Vagina (tissue), 2 donors: ENCODE data around the gene BUB1B. TPM values are rescaled to one million over a fixed set of nuclear protein-coding genes. Genes with fewer than 3 reads are reported as not detected.

Experiments used
- DNase-seq, 2 donors: peaks; one replicate each; pipeline ENCODE4 v3.0.0-alpha.2; 2017; ENCODE audit errors: extremely low spot score in 2 of 2
- H3K27ac ChIP-seq: fragments of 200-600 bp; sonication (generic); one replicate; pipeline ENCODE4 v1.5.1; 2019
- H3K27me3 ChIP-seq: fragments of 200-600 bp; sonication (generic); one replicate; pipeline ENCODE4 v1.5.1; 2019
- H3K36me3 ChIP-seq, 2 donors: fragments of 200-600 bp; sonication (generic); one replicate each; pipeline ENCODE4 v1.5.1; 2017 to 2019
- H3K4me1 ChIP-seq: fragments of 200-600 bp; sonication (generic); one replicate; pipeline ENCODE4 v1.5.1; 2019
- H3K4me3 ChIP-seq, 2 donors: fragments of 200-600 bp; sonication (generic); 1 replicate in 1 of 2; 2 replicates in 1 of 2; pipeline ENCODE4 v1.5.1; 2016 to 2019
- H3K9me3 ChIP-seq: fragments of 200-600 bp; sonication (generic); one replicate; pipeline ENCODE4 v1.5.1; 2019
- POLR2A ChIP-seq, 2 donors: fragments of 450-650 bp; IDR thresholded peaks; one replicate each; pipeline ENCODE4 v1.6.1; 2017; ENCODE audit warnings: antibody characterized with exemption in 2 of 2, mild to moderate bottlenecking in 2 of 2, moderate library complexity in 2 of 2
- POLR2AphosphoS5 ChIP-seq, 2 donors: sonication (generic); formaldehyde crosslinking; IDR thresholded peaks; one replicate each; pipeline ENCODE4 v1.9.0; 2017; ENCODE audit warnings: antibody characterized with exemption in 2 of 2, mild to moderate bottlenecking in 2 of 2, low read depth in 1 of 2; ENCODE audit not compliant: insufficient read depth in 1 of 2
- intact Hi-C: fragments of 100-400 bp; cut with DNase I; formaldehyde crosslinking; loops from one replicate; pipeline ENCODE4 v1.15.1; 2023
- total RNA-seq: library from RNA; depleted of rRNA; stranded (reverse); fragments of >200 nt; gene quantifications from one replicate; pipeline ENCODE4 v1.2.3, GENCODE V29; 2016
- TF ChIP-seq, protein P1 (sequence below), 3 experiments: fragments of 450-650 bp in 2 of 3; fragments of 200-600 bp in 1 of 3; sonication (generic) in 1 of 3; IDR thresholded peaks; one replicate each; pipeline ENCODE4 v1.5.1; 2017 to 2019; ENCODE audit warnings: antibody characterized with exemption in 3 of 3, mild to moderate bottlenecking in 2 of 3, moderate library complexity in 2 of 3

BUB1B gene
- total RNA-seq, 1 donor from 2014 or later = 5.6 TPM

DNA sequence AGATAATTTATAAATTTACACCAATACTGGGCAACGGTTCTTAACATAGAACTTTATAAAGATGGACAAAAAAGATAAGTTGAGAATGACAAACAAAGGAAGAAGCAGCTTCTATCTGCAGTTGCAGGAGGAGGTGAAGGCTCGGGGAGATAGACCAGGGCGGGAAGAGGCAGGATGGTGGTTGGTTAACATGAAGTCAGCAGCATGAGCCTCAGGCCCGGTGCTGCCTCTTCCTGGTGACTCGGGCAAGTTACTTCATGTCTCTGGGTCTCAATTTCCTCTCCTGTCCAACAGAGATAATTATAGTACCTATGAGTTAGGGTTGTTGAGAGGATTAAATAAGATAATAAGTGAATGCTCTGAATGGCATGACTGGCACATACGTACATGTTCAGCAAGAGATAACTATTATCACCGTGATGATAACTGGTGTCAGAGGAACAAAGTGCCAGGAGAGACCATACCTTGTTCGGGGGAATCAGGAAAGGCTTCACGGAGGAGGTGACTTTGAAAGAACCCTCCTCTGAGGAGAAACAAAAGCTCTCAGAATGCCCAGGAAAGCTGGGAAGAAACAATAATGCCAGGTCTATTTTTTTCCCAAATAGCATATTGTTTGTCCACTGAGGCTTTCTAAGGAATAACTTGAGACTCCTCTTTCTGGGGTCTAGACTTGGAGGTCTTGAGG, 82.4 kb downstream of the BUB1B start:
- H3K27ac ChIP-seq = no peak overlapping the region
- peaks cover 36% of the 10 kb centered on the region for H3K4me1 ChIP-seq
- no peak for DNase-seq

DNA sequence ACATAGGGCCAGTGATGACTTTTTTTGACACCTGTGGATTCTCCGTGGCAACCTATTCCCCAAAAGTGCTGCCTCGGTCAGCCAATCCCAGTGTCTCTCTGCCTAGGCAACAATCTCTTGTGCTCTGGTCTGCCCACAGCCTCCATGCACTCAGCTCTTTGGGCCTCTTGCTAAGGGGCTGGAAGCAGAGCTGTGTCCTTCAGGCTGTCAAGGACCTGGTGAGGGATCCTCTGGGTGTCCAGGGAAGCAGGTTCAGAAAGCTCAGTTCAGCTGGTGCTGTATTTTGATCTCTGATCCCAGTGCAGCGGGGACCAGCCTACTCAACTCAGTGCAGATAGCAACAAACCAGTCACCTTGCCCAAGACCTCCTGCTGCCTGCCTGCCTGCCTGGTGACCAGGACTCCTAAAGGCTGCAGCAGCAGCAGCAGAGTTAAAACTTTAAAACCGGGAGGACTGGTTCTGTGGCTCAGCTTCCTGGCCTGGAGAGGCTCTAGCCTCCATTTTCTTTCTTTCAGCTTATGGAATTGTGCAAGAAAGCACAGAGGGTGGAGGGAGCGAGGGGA, 84.2 kb downstream of the BUB1B start:
- TF ChIP-seq, protein P1, sequence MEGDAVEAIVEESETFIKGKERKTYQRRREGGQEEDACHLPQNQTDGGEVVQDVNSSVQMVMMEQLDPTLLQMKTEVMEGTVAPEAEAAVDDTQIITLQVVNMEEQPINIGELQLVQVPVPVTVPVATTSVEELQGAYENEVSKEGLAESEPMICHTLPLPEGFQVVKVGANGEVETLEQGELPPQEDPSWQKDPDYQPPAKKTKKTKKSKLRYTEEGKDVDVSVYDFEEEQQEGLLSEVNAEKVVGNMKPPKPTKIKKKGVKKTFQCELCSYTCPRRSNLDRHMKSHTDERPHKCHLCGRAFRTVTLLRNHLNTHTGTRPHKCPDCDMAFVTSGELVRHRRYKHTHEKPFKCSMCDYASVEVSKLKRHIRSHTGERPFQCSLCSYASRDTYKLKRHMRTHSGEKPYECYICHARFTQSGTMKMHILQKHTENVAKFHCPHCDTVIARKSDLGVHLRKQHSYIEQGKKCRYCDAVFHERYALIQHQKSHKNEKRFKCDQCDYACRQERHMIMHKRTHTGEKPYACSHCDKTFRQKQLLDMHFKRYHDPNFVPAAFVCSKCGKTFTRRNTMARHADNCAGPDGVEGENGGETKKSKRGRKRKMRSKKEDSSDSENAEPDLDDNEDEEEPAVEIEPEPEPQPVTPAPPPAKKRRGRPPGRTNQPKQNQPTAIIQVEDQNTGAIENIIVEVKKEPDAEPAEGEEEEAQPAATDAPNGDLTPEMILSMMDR (IDR thresholded peaks at IDR 0.05) = no peak
- TF ChIP-seq POLR2AphosphoS5 (IDR thresholded peaks at IDR 0.05; ENCODE audit: insufficient read depth in 1 of 2, low read depth in 1 of 2) (peak in 1 of 2 donors; percentile 19), POLR2A (IDR thresholded peaks at IDR 0.05) (no peak)
- no peak for DNase-seq
- H3K36me3 ChIP-seq = no peaks in the 10 kb centered on the region
- no peak overlapping the region for H3K27ac ChIP-seq
- peaks cover 38% of the 10 kb centered on the region for H3K4me1 ChIP-seq
- H3K27me3 ChIP-seq = no peaks in the 10 kb centered on the region
- H3K9me3 ChIP-seq = no peaks in the 10 kb centered on the region
- intact Hi-C loops = no loop called here
- no peak overlapping the region for H3K4me3 ChIP-seq

More for the DNA sequence above, 82.4 kb downstream of the BUB1B start:
- Histone ChIP-seq H3K36me3 (no peaks in the 10 kb centered on the region), H3K4me3 (no peak overlapping the region), H3K9me3 (no peaks in the 10 kb centered on the region), H3K27me3 (no peaks in the 10 kb centered on the region)
- TF ChIP-seq, protein P1 (IDR thresholded peaks at IDR 0.05) = no peak
- TF ChIP-seq POLR2A (IDR thresholded peaks at IDR 0.05) = no peak
- TF ChIP-seq POLR2AphosphoS5 (IDR thresholded peaks at IDR 0.05; ENCODE audit: insufficient read depth in 1 of 2, low read depth in 1 of 2) = peak in 1 of 2 donors; percentile 21
- intact Hi-C loops = no loop called here

DNA sequence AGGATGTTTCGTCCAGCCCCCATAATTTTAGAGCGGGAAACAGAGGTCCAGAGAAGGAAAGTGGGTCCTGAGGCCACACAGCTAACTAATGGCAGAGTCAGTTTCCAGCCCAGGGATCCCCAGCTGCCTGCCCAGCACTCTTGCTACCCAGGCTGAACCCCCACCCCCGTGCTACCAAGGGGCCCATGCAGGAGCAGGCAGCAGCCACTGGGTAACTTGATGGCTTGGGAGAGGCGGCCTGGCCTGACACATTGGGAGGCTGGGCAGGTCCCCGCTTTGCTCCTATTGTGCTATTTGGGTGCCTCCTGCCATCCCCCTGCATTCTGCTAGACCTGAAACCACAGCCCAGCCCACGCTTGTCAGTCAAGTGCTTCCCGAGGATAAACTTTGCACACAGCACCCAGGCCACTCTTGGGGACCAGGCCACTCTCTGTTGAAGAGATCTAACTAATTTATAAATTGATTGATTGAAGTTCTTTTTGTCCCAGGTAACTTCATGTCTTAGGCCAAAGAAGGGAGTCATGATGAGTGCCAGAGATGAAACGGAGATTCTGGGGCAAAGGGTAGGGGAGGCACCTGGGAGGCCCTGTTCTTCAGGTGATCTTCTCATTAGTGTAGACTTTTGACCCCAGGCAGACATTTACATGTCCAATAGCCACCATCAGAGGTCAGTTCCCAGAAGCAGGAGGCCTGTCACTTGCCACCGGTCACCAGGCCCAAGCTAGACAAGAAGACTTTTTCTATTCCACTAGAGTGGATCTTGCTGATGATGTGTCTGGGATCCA, 85.0 kb downstream of the BUB1B start:
- TF ChIP-seq POLR2AphosphoS5 (IDR thresholded peaks at IDR 0.05; ENCODE audit: insufficient read depth in 1 of 2, low read depth in 1 of 2) (no peak), POLR2A (IDR thresholded peaks at IDR 0.05) (no peak)
- TF ChIP-seq, protein P1 (IDR thresholded peaks at IDR 0.05) = no peak
- H3K9me3 ChIP-seq = no peaks in the 10 kb centered on the region
- no peaks in the 10 kb centered on the region for H3K27me3 ChIP-seq
- peaks cover 44% of the 10 kb centered on the region for H3K4me1 ChIP-seq
- no peak for DNase-seq
- no peak overlapping the region for H3K4me3 ChIP-seq
- intact Hi-C loops = no loop called here
- H3K36me3 ChIP-seq = no peaks in the 10 kb centered on the region
- H3K27ac ChIP-seq = peak overlapping the region; percentile 36

DNA sequence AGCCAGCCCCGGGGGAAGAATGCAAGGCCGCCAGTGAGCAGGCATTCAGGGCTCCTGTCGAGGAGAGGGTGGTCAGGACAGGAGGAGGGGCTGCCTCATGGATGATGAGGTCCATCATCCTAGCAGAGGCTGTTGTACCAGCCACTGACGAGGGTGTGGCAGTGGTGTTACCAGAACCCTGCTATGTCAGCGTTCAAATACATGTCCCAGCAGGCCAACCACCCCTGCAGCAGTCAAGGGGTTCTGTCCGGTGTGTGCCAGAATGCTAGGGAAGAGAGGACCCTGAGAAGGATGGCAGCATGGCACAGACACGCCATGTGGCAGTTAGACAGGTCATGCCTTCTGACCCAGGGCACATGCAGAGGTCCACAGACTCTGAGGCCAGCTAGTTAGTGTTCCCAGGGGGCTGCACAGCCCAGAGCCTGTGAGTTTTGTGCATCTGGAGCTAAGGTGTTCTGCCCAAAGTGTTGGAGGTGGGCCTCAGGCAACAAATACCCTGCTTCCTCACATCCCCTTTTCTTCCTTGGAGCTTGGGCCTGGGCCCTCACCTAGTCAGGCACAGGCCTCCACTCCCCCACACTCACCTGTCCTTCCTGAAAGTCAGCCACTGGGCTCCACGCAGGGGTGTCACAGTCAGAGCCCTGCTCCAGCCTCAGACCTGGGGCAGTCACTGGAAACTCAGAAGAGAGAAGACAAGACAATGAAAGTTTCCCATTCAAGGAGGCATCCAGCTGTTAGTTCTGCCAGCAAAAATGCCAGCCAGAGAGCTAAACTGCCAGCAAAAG, 85.8 kb downstream of the BUB1B start:
- intact Hi-C loops = no loop called here
- H3K36me3 ChIP-seq = no peaks in the 10 kb centered on the region
- no peak for TF ChIP-seq POLR2AphosphoS5 (IDR thresholded peaks at IDR 0.05; ENCODE audit: insufficient read depth in 1 of 2, low read depth in 1 of 2)
- TF ChIP-seq POLR2A (IDR thresholded peaks at IDR 0.05) = no peak
- TF ChIP-seq, protein P1 (IDR thresholded peaks at IDR 0.05) = no peak
- H3K27ac ChIP-seq = peak overlapping the region; percentile 36
- no peaks in the 10 kb centered on the region for H3K9me3 ChIP-seq
- H3K4me1 ChIP-seq = peaks cover 44% of the 10 kb centered on the region
- DNase-seq = no peak
- no peak overlapping the region for H3K4me3 ChIP-seq
- H3K27me3 ChIP-seq = no peaks in the 10 kb centered on the region
